HPDE6-E6E7 (cell line): Measurements from ENCODE around the gene PI4KA.
"Not testable (repeated sequence)": the region's sequence is repeated elsewhere in the genome, so short reads cannot be mapped to it uniquely, and the experiment has no call there.

ENCODE experiments used
- DNase-seq: peaks from one replicate; pipeline ENCODE4 v3.0.0; 2011; ENCODE audit warnings: missing footprints; ENCODE audit errors: extremely low spot score

Gene PI4KA

DNA sequence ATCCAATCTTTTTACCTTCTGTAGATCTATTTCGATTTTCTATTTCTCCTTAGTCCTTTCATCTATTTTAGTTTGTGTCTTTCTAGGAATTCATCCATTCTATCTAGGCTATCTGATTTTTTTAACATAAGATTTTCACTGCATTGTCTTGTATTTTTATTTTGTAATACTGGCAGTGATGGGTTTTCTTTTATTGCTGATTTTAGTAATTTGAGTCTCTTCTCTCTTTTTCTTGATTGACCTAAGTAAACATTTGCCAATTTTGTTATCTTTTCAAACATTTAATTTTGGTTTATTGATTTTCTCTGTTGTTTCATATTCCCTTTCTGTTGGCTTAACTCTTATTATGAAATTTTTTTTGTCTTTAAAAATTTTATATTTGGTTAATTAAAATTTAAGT, 192.1 kb downstream of the PI4KA start:
- DNase-seq: no peak

DNA sequence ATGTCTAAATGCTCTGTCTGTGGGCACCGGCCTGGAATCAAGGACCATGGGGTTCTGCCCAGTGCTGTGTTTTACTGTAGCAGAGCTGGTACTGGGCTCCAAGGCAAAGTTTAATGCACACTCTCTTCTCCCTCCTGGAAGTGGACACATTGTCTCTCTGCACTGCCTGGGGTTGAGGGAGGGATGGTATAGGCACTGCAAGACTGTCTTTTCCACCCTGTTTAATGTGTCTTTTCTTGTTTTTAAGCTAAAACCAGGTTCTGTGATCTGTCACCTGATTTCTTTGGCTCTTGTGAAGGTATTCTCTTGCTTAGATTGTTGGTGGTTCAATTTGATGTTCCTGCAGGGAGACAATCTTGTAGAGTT, 194.0 kb downstream of the PI4KA start:
- DNase-seq: no peak

DNA sequence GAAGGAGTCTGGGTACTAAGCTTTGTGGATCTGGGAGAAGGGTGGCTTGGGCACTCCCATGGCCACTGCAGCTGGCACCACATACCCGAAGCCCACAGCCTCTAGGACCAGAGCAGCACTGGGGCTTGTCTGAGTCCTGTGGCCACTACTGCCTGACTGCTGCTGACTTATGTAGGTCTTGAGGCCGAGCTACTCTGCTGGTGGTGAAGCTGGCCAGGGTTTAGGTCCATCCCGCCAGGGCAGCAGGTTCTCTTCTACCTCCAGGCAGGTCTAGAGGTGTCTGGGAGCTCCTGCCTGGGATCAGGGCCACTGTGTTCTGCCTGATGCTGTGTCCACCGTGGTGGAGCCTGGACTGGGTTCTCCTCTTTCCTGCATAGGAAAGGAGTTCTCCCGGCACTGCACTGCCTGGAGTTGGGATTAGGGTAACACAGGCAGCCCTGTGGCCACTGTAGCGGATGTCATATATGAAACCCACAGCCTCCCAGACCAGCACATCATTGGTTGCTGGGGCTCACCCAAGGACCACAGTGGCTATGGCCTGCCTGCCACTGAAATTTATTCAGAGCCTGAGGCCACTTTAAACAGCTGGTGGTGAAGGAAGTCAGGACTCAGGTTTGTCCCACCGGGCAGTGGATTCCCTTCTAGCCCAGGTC, 194.5 kb downstream of the PI4KA start:
- no peak for DNase-seq

DNA sequence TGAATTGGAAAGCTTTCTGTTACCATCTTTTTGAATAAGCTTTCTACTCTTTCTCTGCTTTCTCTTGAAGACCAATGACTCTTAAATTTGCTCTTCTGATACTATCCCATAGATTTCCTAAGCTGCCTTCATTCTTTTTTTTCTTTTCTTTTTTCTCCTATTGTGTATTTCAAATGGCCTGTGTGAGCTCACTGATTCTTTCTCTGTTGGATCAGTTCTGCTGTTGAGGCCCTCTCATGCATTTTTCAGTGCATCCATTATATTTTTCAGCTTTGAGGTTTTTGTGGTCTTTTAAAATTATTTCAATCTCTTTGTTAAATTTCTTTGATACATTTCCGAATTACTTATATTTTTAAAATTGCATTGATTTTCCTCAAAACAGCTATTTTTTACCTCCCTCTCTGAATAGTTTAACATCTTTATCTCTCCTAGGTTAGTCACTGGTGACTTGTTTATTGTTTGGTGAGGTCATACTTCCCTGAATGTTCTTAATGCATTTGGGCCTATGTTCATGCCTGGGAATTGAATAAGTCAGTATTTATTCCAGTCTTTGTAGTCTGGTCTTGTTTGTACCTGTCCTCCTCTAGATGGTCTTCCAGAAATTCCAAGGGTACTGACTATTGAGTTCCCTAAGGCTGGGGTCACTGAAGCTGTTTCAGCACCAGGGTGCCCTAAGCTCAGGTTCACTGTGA, 195.3 kb downstream of the PI4KA start:
- DNase-seq: no peak

DNA sequence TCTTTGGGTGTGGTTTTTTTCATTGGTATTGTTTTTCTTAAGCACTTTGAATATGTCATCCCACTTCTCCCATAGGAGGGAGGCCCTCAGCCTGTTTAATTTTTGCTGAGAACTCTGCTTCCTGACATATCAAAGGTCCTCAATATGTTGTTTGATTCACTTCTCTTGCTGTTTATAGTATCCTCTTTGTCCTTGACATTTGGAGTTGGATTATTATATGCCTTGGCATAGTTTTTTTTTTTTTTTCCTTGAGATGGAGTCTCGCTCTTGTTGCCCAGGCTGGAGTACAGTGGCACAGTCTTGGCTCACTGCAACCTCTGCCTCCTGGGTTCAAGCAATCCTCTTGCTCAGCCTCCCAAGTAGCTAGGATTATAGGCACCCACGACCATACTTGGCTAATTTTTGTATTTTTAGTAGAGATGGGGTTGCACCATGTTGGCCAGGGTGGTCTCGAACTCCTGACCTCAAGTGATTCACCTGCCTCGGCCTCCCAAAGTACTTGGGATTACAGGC, 196.0 kb downstream of the PI4KA start:
- not testable (repeated sequence) for DNase-seq

DNA sequence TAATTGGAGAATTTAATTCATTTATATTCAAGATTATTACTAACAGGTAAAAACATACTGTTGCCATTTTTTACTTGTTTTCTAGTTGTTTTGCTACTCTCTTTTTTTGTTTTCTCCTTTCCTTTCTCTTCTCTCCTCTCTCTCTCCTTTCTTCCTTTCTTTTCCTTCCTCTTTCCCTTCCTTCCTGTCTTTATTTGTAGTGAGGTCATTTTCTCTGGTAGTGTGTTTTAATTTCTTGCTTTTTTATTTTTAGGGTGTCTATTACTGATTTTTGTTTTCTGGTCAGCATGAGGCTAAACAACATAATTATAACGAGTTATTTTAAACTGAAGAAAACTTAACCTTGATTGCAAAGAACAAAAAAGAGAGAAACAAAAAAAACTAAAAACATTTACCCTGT, 197.1 kb downstream of the PI4KA start:
- DNase-seq: no peak

DNA sequence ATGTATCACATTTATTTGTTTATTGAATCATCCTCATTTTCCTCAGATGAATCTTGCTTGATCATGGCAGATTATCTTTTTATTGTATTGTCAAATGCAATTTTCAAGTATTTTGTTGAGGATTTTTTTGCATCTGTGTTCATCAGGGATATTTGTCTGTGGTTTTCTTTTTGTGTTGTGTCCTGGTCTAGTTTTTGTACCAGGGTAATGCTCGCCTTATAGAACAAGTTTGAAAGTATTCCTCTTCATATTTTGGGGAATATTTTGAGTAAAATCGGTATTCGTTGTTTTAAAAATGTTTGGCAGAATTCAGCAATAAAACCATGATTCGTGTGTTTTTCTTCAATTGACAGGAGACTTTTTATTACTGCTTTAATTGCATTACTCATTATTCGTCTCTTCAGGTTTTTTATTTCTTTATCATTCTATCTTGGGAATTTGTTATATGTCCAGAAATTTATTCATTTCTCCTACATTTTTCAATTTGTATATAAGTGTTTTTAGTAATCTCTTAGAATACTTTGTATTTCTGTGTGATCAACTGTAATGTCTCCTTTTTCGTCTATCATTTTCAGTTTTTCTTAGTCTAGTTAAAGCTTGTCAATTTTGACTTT, 198.1 kb downstream of the PI4KA start:
- no peak for DNase-seq

DNA sequence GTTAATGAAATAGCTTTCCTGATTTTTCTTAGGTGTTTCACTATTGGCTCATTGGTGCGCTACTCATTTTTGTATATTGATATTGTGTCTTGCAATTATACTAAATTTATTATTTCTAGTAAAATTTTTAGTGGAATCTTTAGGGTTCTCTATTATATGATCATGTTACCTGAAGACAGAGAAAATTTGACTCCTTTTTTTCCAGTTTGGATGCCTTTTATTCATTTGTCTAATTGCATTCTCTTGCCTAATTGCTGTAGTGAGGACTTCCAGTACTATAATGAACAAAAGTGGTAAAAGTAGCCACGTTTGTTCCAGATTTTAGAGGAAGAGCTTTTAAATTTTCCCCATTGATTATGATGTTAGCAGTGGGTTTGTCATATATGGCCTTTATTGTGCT, 198.7 kb downstream of the PI4KA start:
- DNase-seq: no peak

DNA sequence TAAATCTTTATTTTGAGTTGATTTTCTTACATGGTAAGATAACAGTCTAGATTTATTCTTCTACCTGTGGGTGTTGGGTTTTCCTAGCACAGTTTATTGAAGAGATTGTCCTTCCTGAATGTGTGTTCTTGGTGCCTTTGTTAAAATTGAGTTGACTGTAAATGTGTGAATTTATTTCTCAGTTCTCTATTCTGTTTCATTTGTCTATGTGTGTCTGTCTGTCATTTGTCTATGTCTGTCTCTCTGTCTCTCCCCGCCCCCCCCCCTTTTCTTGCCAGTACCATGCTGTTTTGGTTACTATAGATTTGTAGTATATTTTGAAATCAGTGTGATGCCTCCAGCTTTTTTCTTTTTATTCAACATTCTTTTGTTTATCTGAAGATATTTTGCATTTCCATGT, 199.4 kb downstream of the PI4KA start:
- no peak for DNase-seq

DNA sequence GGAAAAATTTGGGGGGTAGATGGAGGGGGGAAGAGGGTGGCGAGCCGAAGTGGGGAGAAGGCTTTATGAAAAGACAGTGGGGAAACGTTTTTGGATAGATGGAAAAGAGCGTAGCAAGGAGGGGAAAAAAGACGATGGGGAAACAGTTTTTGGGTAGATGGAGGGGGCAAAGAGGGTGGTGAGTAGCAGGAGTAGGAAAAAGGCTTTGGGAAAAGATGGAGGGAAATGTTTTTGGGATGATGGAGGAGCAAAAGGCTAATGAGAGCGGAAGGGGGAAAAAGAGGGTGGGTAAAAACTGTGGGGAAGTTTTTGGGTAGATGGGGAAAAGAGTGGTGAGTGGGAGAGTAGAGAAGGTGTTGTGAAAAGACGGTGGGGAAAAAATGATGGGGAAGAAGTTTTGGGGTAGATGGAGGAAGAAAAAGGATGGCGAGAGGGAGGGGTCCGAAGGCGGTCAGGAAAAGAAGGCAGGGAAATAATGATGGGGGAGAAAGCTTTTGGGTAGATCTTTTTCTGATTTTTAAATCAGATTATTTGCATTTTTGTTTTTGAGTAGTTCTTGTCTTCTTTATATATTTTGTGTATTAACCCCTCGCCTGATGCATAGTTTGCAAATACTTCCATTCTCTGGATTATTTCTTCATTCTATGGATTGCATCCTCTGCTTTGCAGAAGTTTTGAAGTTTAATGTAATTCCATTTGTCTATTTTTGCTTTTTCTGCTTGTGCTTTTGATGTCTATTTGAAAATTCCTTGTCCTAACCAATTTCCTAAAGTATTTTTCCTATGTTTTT, 200.0 kb downstream of the PI4KA start:
- DNase-seq: no peak

DNA sequence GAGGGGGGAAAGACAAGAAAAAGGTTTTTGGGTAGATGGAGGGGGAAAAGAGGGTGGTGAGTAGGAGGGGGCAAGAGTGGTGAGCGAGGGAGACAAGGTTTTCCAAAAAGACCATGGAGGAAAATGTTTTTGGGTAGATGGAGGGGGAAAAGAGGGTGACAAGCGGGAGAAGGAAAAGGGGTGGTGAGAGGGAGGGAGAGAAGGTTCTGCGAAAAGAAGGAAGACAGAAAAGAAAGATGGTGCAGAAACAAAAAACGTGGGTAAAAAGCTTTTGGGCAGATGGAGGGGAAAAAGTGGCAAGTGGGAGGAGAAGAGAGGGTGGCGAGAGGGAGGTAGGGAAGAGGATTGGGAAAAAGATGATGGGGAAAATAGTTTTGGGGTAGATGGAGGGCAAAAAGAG, 200.6 kb downstream of the PI4KA start:
- DNase-seq: no peak
